CD4-positive, alpha-beta T cell (primary cell): ENCODE results near the gene ANKRD20A1. TPM values are rescaled to one million over a fixed set of nuclear protein-coding genes. Genes with fewer than 3 reads are reported as not detected.
"Not testable (repeated sequence)": the region's sequence is repeated elsewhere in the genome, so short reads cannot be mapped to it uniquely, and the experiment has no call there.

ENCODE experiments used
- ATAC-seq: fragments of 200-7000 bp; cut with Tn5 transposase; one replicate; pipeline ENCODE4 v1.10.0; 2022; ENCODE audit warnings: mild to moderate bottlenecking; ENCODE audit not compliant: poor library complexity
- CTCF ChIA-PET: fragments of 350-600 bp; sonication (Branson Sonifier 250); formaldehyde crosslinking; loops from one replicate; lab custom pipeline; 2021; ENCODE audit warnings: antibody characterized with exemption, inconsistent platforms; lab: Charles Lee
- POLR2A ChIA-PET: fragments of 350-600 bp; sonication (Branson Sonifier 250); formaldehyde crosslinking; loops from one replicate; lab custom pipeline; 2021; ENCODE audit warnings: antibody characterized with exemption, inconsistent platforms; lab: Charles Lee
- DNase-seq, 14 experiments: peaks; one replicate each; pipeline ENCODE4 v3.0.0-alpha.2; 2013 to 2020; ENCODE audit warnings: mixed read lengths in 2 of 14
- H3K27ac ChIP-seq, 2 donors: one replicate each; pipeline versions ENCODE4 v1.5.1 to v1.7.0; 2013; ENCODE audit warnings: low read length in 2 of 2, low read depth in 1 of 2, mild to moderate bottlenecking in 1 of 2
- H3K27me3 ChIP-seq, 2 experiments: 1 replicate in 1 of 2; 2 replicates in 1 of 2; pipeline versions ENCODE4 v1.6.1 to v1.7.0; 2013; ENCODE audit warnings: low read length in 2 of 2, control low read depth in 1 of 2, mild to moderate bottlenecking in 1 of 2, moderate library complexity in 1 of 2; ENCODE audit not compliant: insufficient read depth in 2 of 2, control insufficient read depth in 1 of 2
- H3K36me3 ChIP-seq: one replicate; pipeline ENCODE4 v1.6.1; 2013; ENCODE audit warnings: low read length, control low read depth; ENCODE audit not compliant: insufficient read depth
- H3K4me1 ChIP-seq: one replicate; pipeline ENCODE4 v1.6.1; 2013; ENCODE audit warnings: low read length, control low read depth; ENCODE audit not compliant: insufficient read depth
- H3K4me3 ChIP-seq: one replicate; pipeline ENCODE4 v1.5.1; 2013; ENCODE audit warnings: mild to moderate bottlenecking, low read length, moderate library complexity
- H3K9me3 ChIP-seq, 2 experiments: 1 replicate in 1 of 2; 2 replicates in 1 of 2; pipeline versions ENCODE4 v1.6.1 to v1.7.0; 2013; ENCODE audit warnings: low read length in 2 of 2, mild to moderate bottlenecking in 2 of 2, control low read depth in 1 of 2, moderate library complexity in 1 of 2; ENCODE audit not compliant: control insufficient read depth in 1 of 2, insufficient read depth in 1 of 2
- H3K27ac Mint-ChIP-seq: one replicate; pipeline ENCODE4 v1.8.0; 2020; ENCODE audit warnings: mixed read lengths
- H3K27me3 Mint-ChIP-seq: one replicate; pipeline ENCODE4 v1.8.0; 2021; ENCODE audit warnings: mixed read lengths
- H3K36me3 Mint-ChIP-seq: one replicate; pipeline ENCODE4 v1.8.0; 2021; ENCODE audit warnings: low read depth, mixed read lengths
- H3K4me1 Mint-ChIP-seq: one replicate; pipeline ENCODE4 v1.8.0; 2021; ENCODE audit warnings: low read depth, mixed read lengths
- H3K4me3 Mint-ChIP-seq: one replicate; pipeline ENCODE4 v1.8.0; 2020; ENCODE audit warnings: mild to moderate bottlenecking, mixed read lengths
- H3K9me3 Mint-ChIP-seq: one replicate; pipeline ENCODE4 v1.8.0; 2020; ENCODE audit warnings: mixed read lengths
- intact Hi-C, 2 experiments: fragments of 100-400 bp; cut with DNase I in 1 of 2; cut with micrococcal nuclease in 1 of 2; formaldehyde crosslinking; loops; one replicate each; pipeline versions ENCODE4 v1.15.1 to v1.9.0; 2023 to 2025; cut with DNase I, micrococcal nuclease
- polyA plus RNA-seq, 2 donors: library from polyadenylated mRNA; unstranded; fragments of 120-200 nt; gene quantifications; one replicate each; pipeline ENCODE4 v1.2.1, GENCODE V29; 2013
- total RNA-seq, 174 experiments: library from RNA in 2 of 174; stranded (reverse) in 2 of 174; gene quantifications; one replicate each; pipeline ENCODE4 v1.2.3 and lab custom pipeline; 2021 to 2026

The ANKRD20A1 gene
- total RNA-seq = 1 to 10 TPM in 1 of 2 experiments, not detected in 1; 1.6 TPM
- 0.30 TPM for polyA plus RNA-seq (2013, experiment 1 of 2)
- polyA plus RNA-seq (2013, experiment 2 of 2) = 0.39 TPM
- total RNA-seq (lab: John Stamatoyannopoulos, UW) = 0 to 0.70 (median 0) reads per million in 172 experiments

DNA sequence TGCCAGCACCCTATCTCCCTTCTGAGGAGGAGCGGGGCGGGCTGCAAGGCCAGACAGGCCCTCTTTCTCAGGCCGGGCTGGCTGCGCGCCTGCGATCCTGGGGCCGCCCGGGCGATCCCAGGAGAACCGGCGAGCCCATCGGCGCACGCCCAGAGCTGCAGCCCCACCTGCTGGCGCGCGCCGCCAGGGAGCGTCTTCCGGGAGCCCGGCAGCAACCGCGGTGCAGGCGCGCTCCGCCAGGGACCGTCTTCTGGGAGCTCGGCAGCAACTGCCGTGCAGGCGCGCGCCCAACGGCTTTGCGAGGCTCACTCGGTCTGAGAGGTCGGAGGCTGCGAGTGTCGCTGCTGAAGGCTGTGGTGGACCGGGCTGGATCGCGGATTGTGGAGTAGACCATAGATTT is at the start of gene ANKRD20A1:
Gene ANKRD20A1 (plus strand): TSS at position 61 of the 400 bp plus-strand sequence. CDS start 496 bp downstream, outside the sequence.
- not testable (repeated sequence) for H3K27ac Mint-ChIP-seq, H3K9me3 Mint-ChIP-seq

DNA sequence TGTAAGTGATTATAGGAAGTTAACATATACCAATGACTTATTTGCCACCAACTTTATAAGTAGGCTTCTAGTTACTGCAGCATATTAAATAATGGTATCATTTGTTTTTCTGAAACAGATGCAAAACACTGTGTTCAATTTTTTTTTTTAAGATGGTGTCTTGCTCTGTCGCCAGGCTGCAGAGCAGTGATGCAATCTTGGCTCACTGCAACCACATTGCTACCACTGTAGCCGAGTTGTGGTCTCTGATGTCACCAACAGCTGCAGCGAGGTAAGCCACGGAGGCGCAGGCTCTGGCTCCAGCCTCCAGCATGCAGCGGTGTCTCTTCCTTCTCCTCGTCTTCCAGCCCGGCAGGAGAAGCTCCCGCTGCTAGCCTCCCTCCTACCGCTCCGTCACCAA is 26.6 kb upstream of the ANKRD20A1 start:
- H3K4me3 Mint-ChIP-seq, H3K27me3 Mint-ChIP-seq, H3K36me3 ChIP-seq, H3K27ac ChIP-seq, DNase-seq, POLR2A ChIA-PET, H3K4me1 ChIP-seq, CTCF ChIA-PET, H3K4me3 ChIP-seq, H3K36me3 Mint-ChIP-seq, H3K4me1 Mint-ChIP-seq, H3K9me3 ChIP-seq, H3K9me3 Mint-ChIP-seq, H3K27me3 ChIP-seq, ATAC-seq, H3K27ac Mint-ChIP-seq, intact Hi-C loops: not testable (repeated sequence)

More for the DNA sequence above, at the start of gene ANKRD20A1:
- H3K4me1 Mint-ChIP-seq, H3K4me3 Mint-ChIP-seq, H3K36me3 Mint-ChIP-seq, POLR2A ChIA-PET, H3K4me1 ChIP-seq, ATAC-seq, H3K9me3 ChIP-seq, H3K4me3 ChIP-seq, CTCF ChIA-PET, H3K27me3 ChIP-seq, H3K36me3 ChIP-seq, intact Hi-C loops, H3K27ac ChIP-seq, H3K27me3 Mint-ChIP-seq: not testable (repeated sequence)
- peak in 1 of 14 experiments; percentile 41 for DNase-seq
